Activated gamma-delta T cell treated with anti-CD3 and anti-CD28 coated beads, Interleukin-2, amount 50 U/mL, for 16 hours (primary cell): Measurements from ENCODE around the gene ROS1.
"Not testable (repeated sequence)": the region's sequence is repeated elsewhere in the genome, so short reads cannot be mapped to it uniquely, and the experiment has no call there.

Experiments
- DNase-seq: peaks from one replicate; pipeline ENCODE4 v3.0.0-alpha.2; 2020; ENCODE audit warnings: low read depth

ROS1 gene

GRCh38 chr6:117266257-117267053, 159.3 kb downstream of the ROS1 start:
- no peak for DNase-seq

- DNase-seq, result no peak
These were observed 160.1 kb downstream of the ROS1 start, which contains the start of gene VGLL2 for GRCh38 chr6:117265410-117266256. TSS of gene VGLL2 (plus strand) at chr6:117265558. CDS start at chr6:117265764, 206 bp downstream.

- no peak for DNase-seq
These were observed 160.9 kb downstream of the ROS1 start for GRCh38 chr6:117264692-117265409.

GRCh38 chr6:117264369-117264691, 161.4 kb downstream of the ROS1 start:
- DNase-seq, result no peak

GRCh38 chr6:117263353-117263927, 162.3 kb downstream of the ROS1 start:
- DNase-seq, result no peak

DNA sequence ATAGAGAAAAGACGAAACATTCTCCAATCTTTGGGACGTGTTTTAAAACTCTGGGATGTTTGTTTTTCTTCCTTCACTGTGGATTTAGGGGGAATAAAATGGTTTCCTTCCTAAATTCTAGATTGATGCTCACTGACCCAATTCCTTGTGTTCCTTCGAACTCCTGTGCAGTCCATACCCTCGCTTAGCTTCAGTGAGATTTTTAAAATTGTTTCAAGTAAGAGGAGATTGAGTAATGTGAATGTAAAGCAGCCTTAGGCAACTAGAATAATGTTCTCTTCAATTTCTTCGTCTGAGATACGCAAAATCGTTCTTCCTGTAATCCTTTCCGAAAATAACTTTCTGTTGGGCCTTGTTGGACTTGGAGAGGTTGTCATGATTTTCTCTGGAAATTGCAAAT, 162.9 kb downstream of the ROS1 start:
- no peak for DNase-seq

- DNase-seq, result no peak
These were observed 172.0 kb downstream of the ROS1 start for GRCh38 chr6:117253785-117254184.

- DNase-seq, result not testable (repeated sequence)
These were observed 180.8 kb downstream of the ROS1 start for GRCh38 chr6:117244979-117245378.

- DNase-seq, result not testable (repeated sequence)
These were observed 181.2 kb downstream of the ROS1 start for GRCh38 chr6:117244571-117244970.
